Measurements from ENCODE around the gene TRHDE.

Gene TRHDE

DNA sequence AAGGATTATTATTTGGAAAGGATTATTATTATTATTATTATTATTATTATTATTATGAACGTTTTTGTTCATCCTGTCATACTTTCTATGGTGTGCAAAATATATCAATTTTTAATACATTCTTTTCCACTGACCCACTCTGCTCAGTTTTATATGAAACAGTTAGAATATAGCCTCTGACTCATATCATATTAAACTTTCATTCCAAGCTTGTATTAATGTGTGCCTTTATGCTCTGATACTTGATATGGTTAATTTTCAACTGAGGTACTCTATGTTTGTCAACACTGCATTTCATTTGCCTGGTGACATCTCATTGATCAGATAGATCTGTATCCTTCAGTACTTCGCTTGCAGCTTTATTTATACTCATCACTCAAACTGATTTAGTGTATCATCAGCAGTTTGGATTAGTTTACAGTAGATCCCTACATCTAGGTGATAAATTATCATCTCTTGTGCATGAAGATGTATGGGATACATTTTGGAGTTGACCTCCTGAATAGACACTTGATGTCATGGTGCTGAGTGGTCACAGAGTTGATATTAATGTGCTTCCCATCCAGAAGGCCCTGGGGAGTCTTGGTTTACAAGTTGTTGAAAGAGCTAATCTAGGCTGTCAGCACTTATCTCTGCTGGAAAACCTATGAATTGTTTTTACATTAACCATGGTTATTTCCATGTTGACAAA is 271.8 kb downstream of the TRHDE start:
- Histone ChIP-seq H3K4me2 (no peak overlapping the region), H4K20me1 (ENCODE audit: insufficient read depth) (no peaks in the 10 kb centered on the region), H3K4me1 (ENCODE audit: low read depth, poor library complexity, severe bottlenecking) (no peaks in the 10 kb centered on the region), H2AFZ (ENCODE audit: low read depth) (no peak overlapping the region), H3K4me3 (IDR thresholded peaks at IDR 0.05; ENCODE audit: insufficient read depth, low read depth, low read length) (no peak overlapping the region), H3K9ac (no peak overlapping the region), H3K79me2 (ENCODE audit: insufficient read depth, low read depth) (no peaks in the 10 kb centered on the region), H3K36me3 (ENCODE audit: insufficient read depth) (no peaks in the 10 kb centered on the region), H3K27me3 (ENCODE audit: insufficient read depth, low read depth) (no peaks in the 10 kb centered on the region), H3K27ac (no peak overlapping the region)
- TF ChIP-seq, protein P1, sequence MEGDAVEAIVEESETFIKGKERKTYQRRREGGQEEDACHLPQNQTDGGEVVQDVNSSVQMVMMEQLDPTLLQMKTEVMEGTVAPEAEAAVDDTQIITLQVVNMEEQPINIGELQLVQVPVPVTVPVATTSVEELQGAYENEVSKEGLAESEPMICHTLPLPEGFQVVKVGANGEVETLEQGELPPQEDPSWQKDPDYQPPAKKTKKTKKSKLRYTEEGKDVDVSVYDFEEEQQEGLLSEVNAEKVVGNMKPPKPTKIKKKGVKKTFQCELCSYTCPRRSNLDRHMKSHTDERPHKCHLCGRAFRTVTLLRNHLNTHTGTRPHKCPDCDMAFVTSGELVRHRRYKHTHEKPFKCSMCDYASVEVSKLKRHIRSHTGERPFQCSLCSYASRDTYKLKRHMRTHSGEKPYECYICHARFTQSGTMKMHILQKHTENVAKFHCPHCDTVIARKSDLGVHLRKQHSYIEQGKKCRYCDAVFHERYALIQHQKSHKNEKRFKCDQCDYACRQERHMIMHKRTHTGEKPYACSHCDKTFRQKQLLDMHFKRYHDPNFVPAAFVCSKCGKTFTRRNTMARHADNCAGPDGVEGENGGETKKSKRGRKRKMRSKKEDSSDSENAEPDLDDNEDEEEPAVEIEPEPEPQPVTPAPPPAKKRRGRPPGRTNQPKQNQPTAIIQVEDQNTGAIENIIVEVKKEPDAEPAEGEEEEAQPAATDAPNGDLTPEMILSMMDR (conservative IDR thresholded peaks at IDR 0.05; ENCODE audit: low read depth, low read length), result no peak

DNA sequence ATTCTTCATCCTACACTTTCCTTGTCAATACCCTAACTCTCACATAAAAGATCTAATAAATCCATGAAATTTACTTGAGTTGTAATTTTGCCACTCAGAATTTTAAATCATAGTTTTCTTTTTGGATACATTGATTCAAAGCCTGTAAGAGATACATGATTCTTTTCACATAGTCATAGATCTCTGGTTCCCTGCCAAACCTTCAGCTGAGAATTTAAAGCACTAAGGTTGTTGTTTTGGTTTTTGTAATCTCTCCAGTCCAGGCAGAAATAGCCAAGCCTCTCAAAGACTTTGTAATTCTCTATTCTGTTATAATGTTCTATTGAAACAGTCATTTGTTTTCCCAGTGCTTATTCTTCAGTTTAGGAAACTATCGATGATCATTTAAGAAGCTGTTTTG is 273.9 kb downstream of the TRHDE start:
- Histone ChIP-seq H2AFZ (ENCODE audit: low read depth) (no peak overlapping the region), H3K4me1 (ENCODE audit: low read depth, poor library complexity, severe bottlenecking) (no peaks in the 10 kb centered on the region), H3K9ac (no peak overlapping the region), H3K4me3 (IDR thresholded peaks at IDR 0.05; ENCODE audit: insufficient read depth, low read depth, low read length) (no peak overlapping the region), H3K79me2 (ENCODE audit: insufficient read depth, low read depth) (no peaks in the 10 kb centered on the region), H3K4me2 (no peak overlapping the region), H3K36me3 (ENCODE audit: insufficient read depth) (no peaks in the 10 kb centered on the region), H4K20me1 (ENCODE audit: insufficient read depth) (no peaks in the 10 kb centered on the region), H3K27ac (no peak overlapping the region), H3K27me3 (ENCODE audit: insufficient read depth, low read depth) (no peaks in the 10 kb centered on the region)
- TF ChIP-seq, protein P1 (conservative IDR thresholded peaks at IDR 0.05; ENCODE audit: low read depth, low read length), result no peak

GRCh38 chr12:72547573-72547972 is 275.4 kb downstream of the TRHDE start:
- no peaks in the 10 kb centered on the region for H4K20me1 ChIP-seq (ENCODE audit: insufficient read depth)
- TF ChIP-seq, protein P1 (conservative IDR thresholded peaks at IDR 0.05; ENCODE audit: low read depth, low read length), result no peak
- no peak overlapping the region for H3K4me2 ChIP-seq
- no peak overlapping the region for H3K4me3 ChIP-seq (IDR thresholded peaks at IDR 0.05; ENCODE audit: insufficient read depth, low read depth, low read length)
- H3K79me2 ChIP-seq (ENCODE audit: insufficient read depth, low read depth), result no peaks in the 10 kb centered on the region
- no peaks in the 10 kb centered on the region for H3K27me3 ChIP-seq (ENCODE audit: insufficient read depth, low read depth)
- no peaks in the 10 kb centered on the region for H3K4me1 ChIP-seq (ENCODE audit: low read depth, poor library complexity, severe bottlenecking)
- no peak overlapping the region for H3K27ac ChIP-seq
- no peaks in the 10 kb centered on the region for H3K36me3 ChIP-seq (ENCODE audit: insufficient read depth)
- no peak overlapping the region for H2AFZ ChIP-seq (ENCODE audit: low read depth)
- no peak overlapping the region for H3K9ac ChIP-seq

DNA sequence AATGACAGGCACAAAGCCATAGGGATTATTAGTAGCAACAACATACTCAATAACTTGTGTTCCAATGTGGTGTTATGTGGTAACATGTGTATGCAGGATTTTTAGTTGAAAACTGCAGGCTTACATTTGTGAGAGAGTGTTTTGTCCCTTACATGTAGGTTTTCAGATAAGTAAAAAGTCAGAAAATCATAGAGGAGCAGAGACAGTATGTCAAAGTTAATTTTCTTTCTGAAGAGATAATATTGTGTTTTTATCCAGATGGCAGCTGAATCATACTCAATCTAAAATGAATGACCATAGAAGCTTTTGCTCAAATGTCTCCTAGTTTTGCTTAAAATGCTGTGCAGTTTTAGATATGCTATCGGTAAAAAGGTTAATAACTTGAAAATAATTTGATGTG is 277.0 kb downstream of the TRHDE start:
- H3K9ac ChIP-seq, result no peak overlapping the region
- TF ChIP-seq, protein P1 (conservative IDR thresholded peaks at IDR 0.05; ENCODE audit: low read depth, low read length), result no peak
- H3K4me2 ChIP-seq, result no peak overlapping the region
- H3K36me3 ChIP-seq (ENCODE audit: insufficient read depth), result no peaks in the 10 kb centered on the region
- H3K27ac ChIP-seq, result no peak overlapping the region
- H3K27me3 ChIP-seq (ENCODE audit: insufficient read depth, low read depth), result no peaks in the 10 kb centered on the region
- no peaks in the 10 kb centered on the region for H4K20me1 ChIP-seq (ENCODE audit: insufficient read depth)
- no peak overlapping the region for H3K4me3 ChIP-seq (IDR thresholded peaks at IDR 0.05; ENCODE audit: insufficient read depth, low read depth, low read length)
- no peak overlapping the region for H2AFZ ChIP-seq (ENCODE audit: low read depth)
- no peaks in the 10 kb centered on the region for H3K4me1 ChIP-seq (ENCODE audit: low read depth, poor library complexity, severe bottlenecking)
- H3K79me2 ChIP-seq (ENCODE audit: insufficient read depth, low read depth), result no peaks in the 10 kb centered on the region
